Measurements from ENCODE around the gene MACROD1.

DNA sequence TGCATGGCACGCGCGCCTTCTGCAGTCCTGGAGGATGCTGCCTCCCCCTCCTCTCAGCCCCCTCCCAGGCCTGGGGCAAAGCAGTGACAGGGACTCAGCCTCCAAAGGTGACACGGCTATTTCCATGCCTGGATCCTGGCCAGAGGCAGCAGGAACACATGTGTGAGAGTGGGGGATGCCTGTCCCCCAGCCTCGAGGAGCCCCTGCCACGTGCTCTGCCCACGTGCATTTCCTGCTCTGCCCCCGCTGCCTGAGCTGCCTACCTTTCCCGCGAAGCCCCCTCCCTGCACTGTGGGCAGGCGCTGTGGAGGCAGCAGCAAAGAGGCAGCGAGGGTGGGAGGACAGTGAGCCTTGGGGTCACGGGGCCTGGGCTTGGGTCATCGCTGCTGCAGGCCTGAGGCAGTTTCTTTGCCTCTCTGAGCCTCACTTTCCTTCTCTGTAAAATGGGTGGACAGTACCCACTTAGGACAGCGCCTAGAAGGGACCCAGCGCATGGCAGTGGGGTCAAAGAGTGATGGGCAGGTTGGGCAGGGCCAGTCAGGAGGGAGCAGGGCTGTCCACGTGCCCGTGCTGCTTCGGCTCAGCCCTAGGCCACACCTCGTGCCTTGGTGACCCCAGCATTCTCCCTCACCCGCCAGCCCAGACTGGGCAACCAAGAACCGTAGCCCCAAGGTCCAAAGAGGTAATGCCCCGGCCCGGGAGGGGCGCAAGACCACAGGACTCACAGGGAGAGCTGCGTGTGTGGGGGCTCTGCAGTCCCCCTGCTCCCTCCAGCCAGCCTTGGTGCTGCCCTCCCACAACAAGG is 81.6 kb downstream of the MACROD1 start:
- TF ChIP-seq, protein P1, sequence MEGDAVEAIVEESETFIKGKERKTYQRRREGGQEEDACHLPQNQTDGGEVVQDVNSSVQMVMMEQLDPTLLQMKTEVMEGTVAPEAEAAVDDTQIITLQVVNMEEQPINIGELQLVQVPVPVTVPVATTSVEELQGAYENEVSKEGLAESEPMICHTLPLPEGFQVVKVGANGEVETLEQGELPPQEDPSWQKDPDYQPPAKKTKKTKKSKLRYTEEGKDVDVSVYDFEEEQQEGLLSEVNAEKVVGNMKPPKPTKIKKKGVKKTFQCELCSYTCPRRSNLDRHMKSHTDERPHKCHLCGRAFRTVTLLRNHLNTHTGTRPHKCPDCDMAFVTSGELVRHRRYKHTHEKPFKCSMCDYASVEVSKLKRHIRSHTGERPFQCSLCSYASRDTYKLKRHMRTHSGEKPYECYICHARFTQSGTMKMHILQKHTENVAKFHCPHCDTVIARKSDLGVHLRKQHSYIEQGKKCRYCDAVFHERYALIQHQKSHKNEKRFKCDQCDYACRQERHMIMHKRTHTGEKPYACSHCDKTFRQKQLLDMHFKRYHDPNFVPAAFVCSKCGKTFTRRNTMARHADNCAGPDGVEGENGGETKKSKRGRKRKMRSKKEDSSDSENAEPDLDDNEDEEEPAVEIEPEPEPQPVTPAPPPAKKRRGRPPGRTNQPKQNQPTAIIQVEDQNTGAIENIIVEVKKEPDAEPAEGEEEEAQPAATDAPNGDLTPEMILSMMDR (IDR thresholded peaks at IDR 0.05), result no peak
- no peak for TF ChIP-seq EZH2 (IDR thresholded peaks at IDR 0.05; ENCODE audit: borderline replicate concordance, insufficient read depth, low read depth, low read length, poor library complexity, severe bottlenecking)

Measured in B cell (primary cell).